ENCODE measurements around the gene RNF2. TPM values are rescaled to one million over a fixed set of nuclear protein-coding genes. Genes with fewer than 3 reads are reported as not detected.
A peak's percentile ranks its signal among the peaks of the same experiment; 100 is the strongest.

Gene RNF2
- total RNA-seq, 2 experiments from 2014 or later: 7.4 to 9.0 TPM

DNA sequence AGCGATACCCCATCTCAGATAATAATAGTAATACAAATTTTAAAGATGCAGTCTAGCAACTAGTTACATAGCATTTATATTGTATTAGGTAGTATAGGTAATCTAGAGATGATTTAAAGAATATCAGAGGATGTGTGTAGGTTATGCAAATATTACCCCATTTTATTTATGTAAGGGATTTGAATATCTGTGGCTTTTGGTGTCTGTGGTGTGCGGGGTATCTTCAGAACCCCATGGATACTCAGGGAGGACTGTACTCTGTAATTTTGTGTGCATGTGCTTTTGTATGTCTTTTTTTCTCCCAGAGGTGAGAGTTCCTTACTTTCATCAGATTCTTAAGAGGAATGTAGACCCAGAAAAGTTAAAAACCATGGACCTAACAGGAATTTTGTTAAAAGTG, 12.8 kb downstream of the RNF2 start:
- H3K9me3 ChIP-seq (ENCODE audit: control insufficient read depth in 1 of 2, insufficient read depth in 1 of 2, low read length in 2 of 2): peaks cover 0 to 4% of the 10 kb centered on the region in 2 experiments
- peaks cover 2% of the 10 kb centered on the region for H3K9me3 Mint-ChIP-seq
- no peak overlapping the region for H3K27ac Mint-ChIP-seq
- H3K27ac ChIP-seq (ENCODE audit: low read depth in 1 of 2, low read length in 2 of 2): no peak overlapping the region
- no peak overlapping the region for H3K4me3 ChIP-seq (ENCODE audit: low read length)
- H3K4me1 Mint-ChIP-seq (ENCODE audit: low read depth): peaks cover 67% of the 10 kb centered on the region
- H3K4me3 Mint-ChIP-seq: no peak overlapping the region
- intact Hi-C loops (cut with DNase I, micrococcal nuclease): no loop called here
- CTCF ChIA-PET: no interaction called here
- peaks cover 12% of the 10 kb centered on the region for H3K4me1 ChIP-seq (ENCODE audit: insufficient read depth, low read length)
- H3K27me3 ChIP-seq (ENCODE audit: control insufficient read depth in 1 of 2, insufficient read depth in 2 of 2, low read length in 2 of 2): no peaks in the 10 kb centered on the region
- ATAC-seq (ENCODE audit: poor library complexity): no peak
- TF ChIP-seq, protein P1, sequence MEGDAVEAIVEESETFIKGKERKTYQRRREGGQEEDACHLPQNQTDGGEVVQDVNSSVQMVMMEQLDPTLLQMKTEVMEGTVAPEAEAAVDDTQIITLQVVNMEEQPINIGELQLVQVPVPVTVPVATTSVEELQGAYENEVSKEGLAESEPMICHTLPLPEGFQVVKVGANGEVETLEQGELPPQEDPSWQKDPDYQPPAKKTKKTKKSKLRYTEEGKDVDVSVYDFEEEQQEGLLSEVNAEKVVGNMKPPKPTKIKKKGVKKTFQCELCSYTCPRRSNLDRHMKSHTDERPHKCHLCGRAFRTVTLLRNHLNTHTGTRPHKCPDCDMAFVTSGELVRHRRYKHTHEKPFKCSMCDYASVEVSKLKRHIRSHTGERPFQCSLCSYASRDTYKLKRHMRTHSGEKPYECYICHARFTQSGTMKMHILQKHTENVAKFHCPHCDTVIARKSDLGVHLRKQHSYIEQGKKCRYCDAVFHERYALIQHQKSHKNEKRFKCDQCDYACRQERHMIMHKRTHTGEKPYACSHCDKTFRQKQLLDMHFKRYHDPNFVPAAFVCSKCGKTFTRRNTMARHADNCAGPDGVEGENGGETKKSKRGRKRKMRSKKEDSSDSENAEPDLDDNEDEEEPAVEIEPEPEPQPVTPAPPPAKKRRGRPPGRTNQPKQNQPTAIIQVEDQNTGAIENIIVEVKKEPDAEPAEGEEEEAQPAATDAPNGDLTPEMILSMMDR (IDR thresholded peaks at IDR 0.05): no peak
- no peak for DNase-seq
- POLR2A ChIA-PET: no interaction called here
- H3K36me3 Mint-ChIP-seq (ENCODE audit: low read depth): peaks cover 18% of the 10 kb centered on the region
- H3K27me3 Mint-ChIP-seq: no peaks in the 10 kb centered on the region
- no peaks in the 10 kb centered on the region for H3K36me3 ChIP-seq (ENCODE audit: insufficient read depth, low read length)

DNA sequence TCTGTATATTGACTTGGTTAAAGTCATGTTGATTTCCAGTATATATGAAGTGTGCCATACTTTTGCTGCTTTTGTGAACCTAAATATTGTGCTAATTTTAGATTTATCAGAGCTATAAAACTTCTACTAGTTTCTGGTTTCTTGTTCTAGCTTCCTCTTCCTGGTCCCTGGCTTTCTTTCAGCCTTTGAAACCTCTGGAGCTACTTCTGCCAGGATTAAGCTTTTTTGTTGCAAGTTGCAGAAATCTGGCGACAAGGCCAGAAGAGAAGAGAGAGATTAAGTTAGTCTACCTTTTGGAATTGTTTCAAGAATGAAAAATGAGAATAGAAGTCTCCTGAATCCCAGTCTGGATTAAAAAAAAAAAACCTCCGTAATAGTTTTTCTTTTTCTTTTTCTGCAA, 13.5 kb downstream of the RNF2 start:
- Histone ChIP-seq H3K27me3 (ENCODE audit: control insufficient read depth in 1 of 2, insufficient read depth in 2 of 2, low read length in 2 of 2) (no peaks in the 10 kb centered on the region), H3K4me3 (ENCODE audit: low read length) (no peak overlapping the region), H3K27ac (ENCODE audit: low read depth in 1 of 2, low read length in 2 of 2) (no peak overlapping the region), H3K9me3 (ENCODE audit: control insufficient read depth in 1 of 2, insufficient read depth in 1 of 2, low read length in 2 of 2) (peaks cover 0 to 4% of the 10 kb centered on the region in 2 experiments), H3K36me3 (ENCODE audit: insufficient read depth, low read length) (no peaks in the 10 kb centered on the region), H3K4me1 (ENCODE audit: insufficient read depth, low read length) (peaks cover 9% of the 10 kb centered on the region)
- no peak overlapping the region for H3K4me3 Mint-ChIP-seq
- TF ChIP-seq, protein P1 (IDR thresholded peaks at IDR 0.05): no peak
- H3K36me3 Mint-ChIP-seq (ENCODE audit: low read depth): peaks cover 22% of the 10 kb centered on the region
- no peak overlapping the region for H3K27ac Mint-ChIP-seq
- intact Hi-C loops (cut with DNase I, micrococcal nuclease): no loop called here
- ChIA-PET POLR2A (interaction anchor here (0.6 kb wide), 1 partner anchor 82 kb away, joined by 4 read pairs; no protein-coding TSS in a partner anchor), CTCF (no interaction called here)
- ATAC-seq (ENCODE audit: poor library complexity) (no peak), DNase-seq (no peak)
- no peaks in the 10 kb centered on the region for H3K27me3 Mint-ChIP-seq
- H3K4me1 Mint-ChIP-seq (ENCODE audit: low read depth): peaks cover 70% of the 10 kb centered on the region
- H3K9me3 Mint-ChIP-seq: peaks cover 2% of the 10 kb centered on the region

GRCh38 chr1:185059950-185060571, 14.7 kb downstream of the RNF2 start:
- ATAC-seq (ENCODE audit: poor library complexity): no peak
- Mint-ChIP-seq H3K9me3 (peaks cover 2% of the 10 kb centered on the region), H3K36me3 (ENCODE audit: low read depth) (peaks cover 31% of the 10 kb centered on the region), H3K4me1 (ENCODE audit: low read depth) (peaks cover 79% of the 10 kb centered on the region), H3K27ac (no peak overlapping the region), H3K27me3 (no peaks in the 10 kb centered on the region), H3K4me3 (peak overlapping the region; percentile 42)
- ChIA-PET CTCF (no interaction called here), POLR2A (interaction anchor here (1.1 kb wide), 1 partner anchor 14 kb away, joined by 3 read pairs; no protein-coding TSS in a partner anchor)
- Histone ChIP-seq H3K4me3 (ENCODE audit: low read length) (no peak overlapping the region), H3K9me3 (ENCODE audit: control insufficient read depth in 1 of 2, insufficient read depth in 1 of 2, low read length in 2 of 2) (no peaks in the 10 kb centered on the region), H3K36me3 (ENCODE audit: insufficient read depth, low read length) (no peaks in the 10 kb centered on the region), H3K27ac (ENCODE audit: low read depth in 1 of 2, low read length in 2 of 2) (no peak overlapping the region), H3K27me3 (ENCODE audit: control insufficient read depth in 1 of 2, insufficient read depth in 2 of 2, low read length in 2 of 2) (no peaks in the 10 kb centered on the region), H3K4me1 (ENCODE audit: insufficient read depth, low read length) (peaks cover 3% of the 10 kb centered on the region)
- TF ChIP-seq, protein P1 (IDR thresholded peaks at IDR 0.05): no peak
- no peak for DNase-seq
- intact Hi-C loops (cut with DNase I, micrococcal nuclease): no loop called here

Data from CD4-positive, alpha-beta T cell (primary cell).